ENCODE results near the gene RNF141. TPM values are rescaled to one million over a fixed set of nuclear protein-coding genes. Genes with fewer than 3 reads are reported as not detected.

The RNF141 gene
- total RNA-seq, 1 donor from 2014 or later: 31.2 TPM

DNA sequence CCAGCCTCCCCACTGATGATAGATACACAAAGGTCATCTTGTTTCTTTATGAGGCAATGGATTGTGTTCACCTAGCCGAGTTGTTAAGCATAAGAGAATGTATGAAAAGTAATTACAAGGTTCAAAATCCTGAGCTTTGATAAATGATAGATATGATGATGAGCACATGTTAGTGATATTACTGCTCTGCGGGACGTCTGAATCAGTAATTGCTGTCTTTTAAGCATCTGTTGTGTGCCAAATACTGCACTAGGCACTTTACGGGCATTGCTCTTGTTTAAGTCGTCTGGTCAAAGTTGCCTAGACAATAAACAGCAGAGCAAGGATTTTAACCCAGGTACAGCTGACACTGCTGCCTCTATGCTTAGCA, 559 bp upstream of the RNF141 start:
- peak overlapping the region; percentile 94 for H3K4me2 ChIP-seq (ENCODE audit: low read length)
- Mint-ChIP-seq H3K27ac (ENCODE audit: unreplicated experiment) (peak overlapping the region; percentile 75), H3K36me3 (ENCODE audit: low read depth, unreplicated experiment) (no peaks in the 10 kb centered on the region), H3K4me3 (ENCODE audit: unreplicated experiment) (peak overlapping the region; percentile 93), H3K9me3 (ENCODE audit: unreplicated experiment) (no peaks in the 10 kb centered on the region), H3K27me3 (ENCODE audit: low read depth, unreplicated experiment) (no peaks in the 10 kb centered on the region), H3K4me1 (ENCODE audit: low read depth, unreplicated experiment) (peaks cover 6% of the 10 kb centered on the region)
- no peaks in the 10 kb centered on the region for H4K20me1 ChIP-seq (ENCODE audit: insufficient read depth, low read length)
- H3K36me3 ChIP-seq (ENCODE audit: insufficient read depth, low read length): no peaks in the 10 kb centered on the region
- H3K79me2 ChIP-seq (ENCODE audit: insufficient read depth, low read length): peaks cover 28% of the 10 kb centered on the region
- peak overlapping the region; percentile 81 for H3K4me3 ChIP-seq (ENCODE audit: insufficient read depth, low read depth, low read length)
- peak overlapping the region; percentile 84 for H2AFZ ChIP-seq (ENCODE audit: low read depth, low read length)
- H3K9me3 ChIP-seq (ENCODE audit: insufficient read depth, low read depth, low read length): no peaks in the 10 kb centered on the region
- TF ChIP-seq, protein P1, sequence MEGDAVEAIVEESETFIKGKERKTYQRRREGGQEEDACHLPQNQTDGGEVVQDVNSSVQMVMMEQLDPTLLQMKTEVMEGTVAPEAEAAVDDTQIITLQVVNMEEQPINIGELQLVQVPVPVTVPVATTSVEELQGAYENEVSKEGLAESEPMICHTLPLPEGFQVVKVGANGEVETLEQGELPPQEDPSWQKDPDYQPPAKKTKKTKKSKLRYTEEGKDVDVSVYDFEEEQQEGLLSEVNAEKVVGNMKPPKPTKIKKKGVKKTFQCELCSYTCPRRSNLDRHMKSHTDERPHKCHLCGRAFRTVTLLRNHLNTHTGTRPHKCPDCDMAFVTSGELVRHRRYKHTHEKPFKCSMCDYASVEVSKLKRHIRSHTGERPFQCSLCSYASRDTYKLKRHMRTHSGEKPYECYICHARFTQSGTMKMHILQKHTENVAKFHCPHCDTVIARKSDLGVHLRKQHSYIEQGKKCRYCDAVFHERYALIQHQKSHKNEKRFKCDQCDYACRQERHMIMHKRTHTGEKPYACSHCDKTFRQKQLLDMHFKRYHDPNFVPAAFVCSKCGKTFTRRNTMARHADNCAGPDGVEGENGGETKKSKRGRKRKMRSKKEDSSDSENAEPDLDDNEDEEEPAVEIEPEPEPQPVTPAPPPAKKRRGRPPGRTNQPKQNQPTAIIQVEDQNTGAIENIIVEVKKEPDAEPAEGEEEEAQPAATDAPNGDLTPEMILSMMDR (IDR thresholded peaks at IDR 0.05; ENCODE audit: insufficient read depth, low read depth, low read length): no peak
- no peak for TF ChIP-seq EZH2 (IDR thresholded peaks at IDR 0.05; ENCODE audit: insufficient read depth, low read length)
- FAIRE-seq: no peak
- peaks cover 6% of the 10 kb centered on the region for H3K4me1 ChIP-seq (ENCODE audit: insufficient read depth, low read length)
- DNase-seq (ENCODE audit: low read depth): no peak
- H3K27ac ChIP-seq (ENCODE audit: low read depth, low read length): peak overlapping the region; percentile 19
- H3K9ac ChIP-seq (ENCODE audit: low read length): peak overlapping the region; percentile 92
- H3K27me3 ChIP-seq (ENCODE audit: insufficient read depth, low read length): no peaks in the 10 kb centered on the region

DNA sequence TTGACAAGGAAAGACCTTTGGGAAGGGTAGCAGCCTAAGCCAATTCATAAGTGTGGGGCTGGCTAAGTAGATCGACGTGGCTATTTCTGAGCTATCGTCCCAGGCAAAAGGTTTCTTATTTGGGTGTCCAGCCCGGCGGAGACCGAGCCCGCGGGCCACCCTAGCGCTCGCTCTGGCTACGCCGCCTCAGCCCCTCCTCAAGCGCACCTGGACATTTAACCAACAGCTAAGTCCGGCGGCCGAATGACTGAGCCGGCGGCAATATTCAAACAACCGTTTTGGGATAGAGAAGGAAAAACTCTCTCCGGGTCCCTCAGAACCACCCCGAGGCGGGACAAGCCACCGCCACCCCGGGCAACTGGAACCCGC, 457 bp downstream of the RNF141 start:
- Mint-ChIP-seq H3K27me3 (ENCODE audit: low read depth, unreplicated experiment) (no peaks in the 10 kb centered on the region), H3K36me3 (ENCODE audit: low read depth, unreplicated experiment) (no peaks in the 10 kb centered on the region), H3K9me3 (ENCODE audit: unreplicated experiment) (no peaks in the 10 kb centered on the region), H3K4me3 (ENCODE audit: unreplicated experiment) (peak overlapping the region; percentile 93), H3K4me1 (ENCODE audit: low read depth, unreplicated experiment) (peaks cover 6% of the 10 kb centered on the region), H3K27ac (ENCODE audit: unreplicated experiment) (peak overlapping the region; percentile 90)
- H3K9ac ChIP-seq (ENCODE audit: low read length): peak overlapping the region; percentile 92
- FAIRE-seq: no peak
- peak overlapping the region; percentile 81 for H3K4me3 ChIP-seq (ENCODE audit: insufficient read depth, low read depth, low read length)
- no peaks in the 10 kb centered on the region for H3K36me3 ChIP-seq (ENCODE audit: insufficient read depth, low read length)
- DNase-seq (ENCODE audit: low read depth): peak; percentile 26
- peaks cover 6% of the 10 kb centered on the region for H3K4me1 ChIP-seq (ENCODE audit: insufficient read depth, low read length)
- peak overlapping the region; percentile 86 for H3K27ac ChIP-seq (ENCODE audit: low read depth, low read length)
- H3K79me2 ChIP-seq (ENCODE audit: insufficient read depth, low read length): peaks cover 35% of the 10 kb centered on the region
- no peak for TF ChIP-seq EZH2 (IDR thresholded peaks at IDR 0.05; ENCODE audit: insufficient read depth, low read length)
- TF ChIP-seq, protein P1 (IDR thresholded peaks at IDR 0.05; ENCODE audit: insufficient read depth, low read depth, low read length): no peak
- H4K20me1 ChIP-seq (ENCODE audit: insufficient read depth, low read length): no peaks in the 10 kb centered on the region
- peak overlapping the region; percentile 94 for H3K4me2 ChIP-seq (ENCODE audit: low read length)
- H3K9me3 ChIP-seq (ENCODE audit: insufficient read depth, low read depth, low read length): no peaks in the 10 kb centered on the region
- peak overlapping the region; percentile 84 for H2AFZ ChIP-seq (ENCODE audit: low read depth, low read length)
- H3K27me3 ChIP-seq (ENCODE audit: insufficient read depth, low read length): no peaks in the 10 kb centered on the region

DNA sequence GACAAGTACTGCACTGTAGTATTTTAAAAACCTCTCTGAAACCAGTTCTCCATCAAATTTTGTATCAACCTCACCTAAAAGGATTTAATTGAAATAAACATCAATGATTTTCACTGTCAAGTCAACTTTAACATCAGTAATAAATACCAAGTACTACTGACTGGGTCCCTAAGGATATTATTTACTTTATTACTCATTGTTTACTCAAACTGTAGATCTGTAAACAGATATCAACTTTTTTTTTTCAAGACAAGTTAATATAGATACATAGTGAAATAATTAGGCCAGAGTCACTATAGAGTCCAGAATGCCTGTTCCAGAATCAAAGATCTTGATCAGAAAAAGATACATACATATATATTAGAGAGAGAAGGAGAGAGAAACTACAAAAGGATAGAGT, 1.6 kb downstream of the RNF141 start:
- Histone ChIP-seq H3K9me3 (ENCODE audit: insufficient read depth, low read depth, low read length) (no peaks in the 10 kb centered on the region), H3K79me2 (ENCODE audit: insufficient read depth, low read length) (peaks cover 37% of the 10 kb centered on the region), H4K20me1 (ENCODE audit: insufficient read depth, low read length) (no peaks in the 10 kb centered on the region), H2AFZ (ENCODE audit: low read depth, low read length) (no peak overlapping the region), H3K4me2 (ENCODE audit: low read length) (no peak overlapping the region), H3K27me3 (ENCODE audit: insufficient read depth, low read length) (no peaks in the 10 kb centered on the region), H3K9ac (ENCODE audit: low read length) (no peak overlapping the region), H3K4me1 (ENCODE audit: insufficient read depth, low read length) (peaks cover 6% of the 10 kb centered on the region), H3K27ac (ENCODE audit: low read depth, low read length) (no peak overlapping the region), H3K4me3 (ENCODE audit: insufficient read depth, low read depth, low read length) (no peak overlapping the region), H3K36me3 (ENCODE audit: insufficient read depth, low read length) (no peaks in the 10 kb centered on the region)
- FAIRE-seq (no peak), DNase-seq (ENCODE audit: low read depth) (no peak)
- Mint-ChIP-seq H3K27me3 (ENCODE audit: low read depth, unreplicated experiment) (no peaks in the 10 kb centered on the region), H3K27ac (ENCODE audit: unreplicated experiment) (no peak overlapping the region), H3K36me3 (ENCODE audit: low read depth, unreplicated experiment) (no peaks in the 10 kb centered on the region), H3K9me3 (ENCODE audit: unreplicated experiment) (no peaks in the 10 kb centered on the region), H3K4me3 (ENCODE audit: unreplicated experiment) (peak overlapping the region; percentile 93), H3K4me1 (ENCODE audit: low read depth, unreplicated experiment) (peaks cover 6% of the 10 kb centered on the region)
- TF ChIP-seq, protein P1 (IDR thresholded peaks at IDR 0.05; ENCODE audit: insufficient read depth, low read depth, low read length): no peak
- TF ChIP-seq EZH2 (IDR thresholded peaks at IDR 0.05; ENCODE audit: insufficient read depth, low read length): no peak
